H9 (cell line): ENCODE results near the gene OAS1. TPM values are rescaled to one million over a fixed set of nuclear protein-coding genes. Genes with fewer than 3 reads are reported as not detected.
"Not testable (repeated sequence)": the region's sequence is repeated elsewhere in the genome, so short reads cannot be mapped to it uniquely, and the experiment has no call there.

ENCODE experiments used
- DNase-seq: peaks from one replicate; pipeline ENCODE4 v3.0.0-alpha.2; 2017
- H2AFZ ChIP-seq: one replicate; pipeline ENCODE4 v1.6.1; 2013; ENCODE audit warnings: mild to moderate bottlenecking, low read length, control low read depth, moderate library complexity
- H2AK5ac ChIP-seq: 2 replicates; pipeline ENCODE4 v1.6.1; 2013; ENCODE audit warnings: low read length, control low read depth, mixed read lengths; ENCODE audit not compliant: insufficient read length
- H2BK120ac ChIP-seq: one replicate; pipeline ENCODE4 v1.6.1; 2013; ENCODE audit warnings: low read depth, mild to moderate bottlenecking, low read length, control low read depth, inconsistent platforms; ENCODE audit not compliant: poor library complexity, severe bottlenecking
- H2BK12ac ChIP-seq: 2 replicates; pipeline ENCODE4 v1.6.1; 2013; ENCODE audit warnings: low read length, control low read depth, mixed read lengths, low read depth; ENCODE audit not compliant: insufficient read length
- H2BK15ac ChIP-seq: 2 replicates; pipeline ENCODE4 v1.6.1; 2013; ENCODE audit warnings: low read depth, low read length, control low read depth
- H2BK20ac ChIP-seq: one replicate; pipeline ENCODE4 v1.6.1; 2013; ENCODE audit warnings: low read depth, mild to moderate bottlenecking, low read length, control low read depth, inconsistent platforms; ENCODE audit not compliant: poor library complexity, severe bottlenecking
- H2BK5ac ChIP-seq: 2 replicates; pipeline ENCODE4 v1.6.1; 2013; ENCODE audit warnings: low read length, control low read depth, mixed read lengths; ENCODE audit not compliant: insufficient read length
- H3K14ac ChIP-seq: 2 replicates; pipeline ENCODE4 v1.6.1; 2013; ENCODE audit warnings: low read length, control low read depth; ENCODE audit not compliant: insufficient read depth
- H3K18ac ChIP-seq: 2 replicates; pipeline ENCODE4 v1.6.1; 2013; ENCODE audit warnings: low read depth, mild to moderate bottlenecking, mixed read lengths, low read length, control low read depth; ENCODE audit not compliant: insufficient read length
- H3K23ac ChIP-seq: 2 replicates; pipeline ENCODE4 v1.6.1; 2013; ENCODE audit warnings: low read length, control low read depth, mixed read lengths, low read depth; ENCODE audit not compliant: insufficient read length
- H3K23me2 ChIP-seq: 2 replicates; pipeline ENCODE4 v1.6.1; 2013; ENCODE audit warnings: low read depth, mild to moderate bottlenecking, mixed read lengths, low read length, control low read depth; ENCODE audit not compliant: insufficient read length, poor library complexity, severe bottlenecking
- H3K27ac ChIP-seq: 2 replicates; pipeline ENCODE4 v1.5.1; 2013; ENCODE audit warnings: low read length, control low read depth, mixed read lengths, low read depth; ENCODE audit not compliant: insufficient read length
- H3K27me3 ChIP-seq: 2 replicates; pipeline ENCODE4 v1.6.1; 2013; ENCODE audit warnings: low read length, control low read depth, inconsistent platforms; ENCODE audit not compliant: insufficient read depth
- H3K4ac ChIP-seq: 2 replicates; pipeline ENCODE4 v1.6.1; 2013; ENCODE audit warnings: low read depth, mild to moderate bottlenecking, control low read depth, inconsistent platforms, low read length, moderate library complexity
- H3K4me1 ChIP-seq: 2 replicates; pipeline ENCODE4 v1.6.1; 2013; ENCODE audit warnings: low read length, control low read depth, inconsistent platforms; ENCODE audit not compliant: insufficient read depth
- H3K4me2 ChIP-seq: 2 replicates; pipeline ENCODE4 v1.6.1; 2013; ENCODE audit warnings: low read length, control low read depth, mixed read lengths; ENCODE audit not compliant: insufficient read length, insufficient read depth
- H3K56ac ChIP-seq: 2 replicates; pipeline ENCODE4 v1.6.1; 2013; ENCODE audit warnings: low read depth, mild to moderate bottlenecking, mixed read lengths, low read length, control low read depth; ENCODE audit not compliant: insufficient read length
- H3K79me1 ChIP-seq: 2 replicates; pipeline ENCODE4 v1.6.1; 2013; ENCODE audit warnings: low read depth, mild to moderate bottlenecking, moderate library complexity, low read length, control low read depth, inconsistent platforms; ENCODE audit not compliant: insufficient read depth, poor library complexity, severe bottlenecking
- H3K79me2 ChIP-seq: 2 replicates; pipeline ENCODE4 v1.6.1; 2013; ENCODE audit warnings: low read length, control low read depth, inconsistent platforms; ENCODE audit not compliant: insufficient read depth
- H3K9ac ChIP-seq: 2 replicates; pipeline ENCODE4 v1.6.1; 2013; ENCODE audit warnings: low read length, control low read depth, mixed read lengths; ENCODE audit not compliant: insufficient read length; ENCODE audit errors: extremely low read depth
- H3K9me3 ChIP-seq: one replicate; pipeline ENCODE4 v1.6.1; 2013; ENCODE audit warnings: low read depth, low read length, inconsistent platforms; ENCODE audit not compliant: control insufficient read depth
- H3T11ph ChIP-seq: one replicate; pipeline ENCODE4 v1.6.1; 2013; ENCODE audit warnings: mild to moderate bottlenecking, low read length, control low read depth, inconsistent platforms
- H4K20me1 ChIP-seq: one replicate; pipeline ENCODE4 v1.6.1; 2013; ENCODE audit not compliant: control insufficient read depth, insufficient read length, insufficient read depth
- H4K5ac ChIP-seq: 2 replicates; pipeline ENCODE4 v1.6.1; 2013; ENCODE audit warnings: low read depth, mild to moderate bottlenecking, mixed read lengths, low read length, control low read depth; ENCODE audit not compliant: insufficient read length
- H4K8ac ChIP-seq: replicated peaks from 2 replicates; pipeline ENCODE4 v1.6.1; 2013; ENCODE audit warnings: low read length, control low read depth, mixed read lengths, low read depth; ENCODE audit not compliant: insufficient read length
- H4K91ac ChIP-seq: 2 replicates; pipeline ENCODE4 v1.6.1; 2013; ENCODE audit warnings: low read depth, mild to moderate bottlenecking, moderate library complexity, mixed read lengths, low read length, control low read depth; ENCODE audit not compliant: insufficient read length
- H3K27ac Mint-ChIP-seq, 3 experiments: 2 replicates in 2 of 3; 3 replicates in 1 of 3; pipeline ENCODE4 v1.8.0; 2020 to 2021; ENCODE audit warnings: mixed read lengths in 3 of 3, mild to moderate bottlenecking in 1 of 3, moderate library complexity in 1 of 3
- H3K27me3 Mint-ChIP-seq: 2 replicates; pipeline ENCODE4 v1.8.0; 2021; ENCODE audit warnings: low read depth, mild to moderate bottlenecking, moderate library complexity, mixed read lengths
- H3K36me3 Mint-ChIP-seq, 3 experiments: 2 replicates in 2 of 3; 3 replicates in 1 of 3; pipeline ENCODE4 v1.8.0; 2020 to 2021; ENCODE audit warnings: low read depth in 3 of 3, mixed read lengths in 3 of 3; ENCODE audit not compliant: insufficient read depth in 1 of 3
- H3K4me1 Mint-ChIP-seq, 2 experiments: 2 replicates each; pipeline ENCODE4 v1.8.0; 2020; ENCODE audit warnings: mixed read lengths in 2 of 2
- H3K4me3 Mint-ChIP-seq, 2 experiments: 2 replicates in 1 of 2; 3 replicates in 1 of 2; pipeline ENCODE4 v1.8.0; 2020 to 2021; ENCODE audit warnings: mild to moderate bottlenecking in 2 of 2, mixed read lengths in 2 of 2, moderate library complexity in 1 of 2
- H3K9me3 Mint-ChIP-seq, 2 experiments: 2 replicates in 1 of 2; 3 replicates in 1 of 2; pipeline ENCODE4 v1.8.0; 2020; ENCODE audit warnings: mild to moderate bottlenecking in 2 of 2, mixed read lengths in 2 of 2, moderate library complexity in 1 of 2
- WGBS: extraction: QIAGEN DNeasy Blood & Tissue Kit; methylation state at CpG from one replicate; pipeline ENCODE4 v1.1.7; 2013; ENCODE audit warnings: missing lambda C conversion rate, low lambda C conversion rate, mixed read lengths; ENCODE audit not compliant: insufficient read length; ENCODE audit errors: extremely low coverage; 5-methylcytosine and 5-hydroxymethylcytosine counted together
- total RNA-seq: library from RNA; stranded (reverse); gene quantifications from 2 replicates; pipeline ENCODE4 v1.2.1, GENCODE V29; 2021
- TF ChIP-seq, protein P1 (sequence below): fragments of 200-600 bp; sonication (generic); conservative IDR thresholded peaks from 3 replicates; pipeline ENCODE4 v1.8.0; 2021; ENCODE audit warnings: antibody characterized with exemption, mild to moderate bottlenecking

The OAS1 gene
- total RNA-seq, 1 experiment from 2014 or later = not detected

DNA sequence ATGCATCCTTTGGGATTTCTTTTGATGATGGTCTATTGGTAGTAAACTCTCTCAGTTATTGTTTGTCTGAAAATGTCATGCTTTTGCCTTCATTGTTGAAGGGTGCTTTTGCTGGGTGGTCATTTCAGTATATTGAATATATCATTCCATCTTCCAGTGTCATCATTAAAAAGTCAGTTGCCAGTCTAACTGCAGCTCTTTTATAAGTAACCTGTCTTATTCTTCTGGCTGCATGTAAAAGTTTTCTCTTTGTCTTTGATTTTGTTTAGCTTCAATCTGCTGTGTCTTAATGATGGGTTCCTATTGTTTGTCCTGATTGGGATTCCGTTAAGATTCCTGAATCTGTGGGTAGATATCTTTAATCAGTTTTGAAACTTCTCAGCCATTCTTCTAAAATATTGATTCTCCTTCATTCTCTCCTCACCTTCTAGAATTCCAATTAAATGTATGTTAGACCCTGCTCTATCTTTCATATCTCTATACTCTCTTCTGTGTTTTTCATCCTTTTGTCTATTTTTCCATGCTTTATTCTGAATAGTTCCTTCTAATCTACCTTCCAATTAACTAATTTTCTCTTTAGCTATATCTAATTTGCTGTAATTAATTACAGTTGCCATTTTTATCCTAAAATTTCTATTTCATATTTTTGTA, 6.4 kb downstream of the OAS1 start:
- Histone ChIP-seq H3K9ac (no peak overlapping the region), H3K4me2 (no peak overlapping the region), H2BK5ac (no peak overlapping the region), H3K27me3 (no peaks in the 10 kb centered on the region), H2BK20ac (no peak overlapping the region), H3T11ph (no peak overlapping the region), H4K20me1 (no peaks in the 10 kb centered on the region), H4K91ac (no peak overlapping the region), H3K4me1 (no peaks in the 10 kb centered on the region), H2AK5ac (no peak overlapping the region), H2BK120ac (no peak overlapping the region), H3K23me2 (no peaks in the 10 kb centered on the region), H3K56ac (no peak overlapping the region), H3K9me3 (peaks cover 6% of the 10 kb centered on the region), H2BK15ac (no peak overlapping the region), H3K79me2 (no peaks in the 10 kb centered on the region), H2BK12ac (no peak overlapping the region), H3K4ac (no peak overlapping the region), H3K18ac (no peak overlapping the region), H3K27ac (no peak overlapping the region), H3K14ac (no peak overlapping the region), H3K79me1 (no peaks in the 10 kb centered on the region), H4K8ac (no peak overlapping the region), H3K23ac (no peak overlapping the region), H2AFZ (no peak overlapping the region), H4K5ac (no peak overlapping the region)
- peaks cover 0 to 12% (median 7%) of the 10 kb centered on the region in 3 experiments; a peak in 4 of 7 replicates for H3K36me3 Mint-ChIP-seq
- no peak for DNase-seq
- TF ChIP-seq, protein P1, sequence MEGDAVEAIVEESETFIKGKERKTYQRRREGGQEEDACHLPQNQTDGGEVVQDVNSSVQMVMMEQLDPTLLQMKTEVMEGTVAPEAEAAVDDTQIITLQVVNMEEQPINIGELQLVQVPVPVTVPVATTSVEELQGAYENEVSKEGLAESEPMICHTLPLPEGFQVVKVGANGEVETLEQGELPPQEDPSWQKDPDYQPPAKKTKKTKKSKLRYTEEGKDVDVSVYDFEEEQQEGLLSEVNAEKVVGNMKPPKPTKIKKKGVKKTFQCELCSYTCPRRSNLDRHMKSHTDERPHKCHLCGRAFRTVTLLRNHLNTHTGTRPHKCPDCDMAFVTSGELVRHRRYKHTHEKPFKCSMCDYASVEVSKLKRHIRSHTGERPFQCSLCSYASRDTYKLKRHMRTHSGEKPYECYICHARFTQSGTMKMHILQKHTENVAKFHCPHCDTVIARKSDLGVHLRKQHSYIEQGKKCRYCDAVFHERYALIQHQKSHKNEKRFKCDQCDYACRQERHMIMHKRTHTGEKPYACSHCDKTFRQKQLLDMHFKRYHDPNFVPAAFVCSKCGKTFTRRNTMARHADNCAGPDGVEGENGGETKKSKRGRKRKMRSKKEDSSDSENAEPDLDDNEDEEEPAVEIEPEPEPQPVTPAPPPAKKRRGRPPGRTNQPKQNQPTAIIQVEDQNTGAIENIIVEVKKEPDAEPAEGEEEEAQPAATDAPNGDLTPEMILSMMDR = no peak
- peaks cover 33% of the 10 kb centered on the region for H3K27me3 Mint-ChIP-seq
- no peak overlapping the region for H3K27ac Mint-ChIP-seq
- peaks cover 38 to 45% of the 10 kb centered on the region in 2 experiments for H3K9me3 Mint-ChIP-seq
- WGBS = no CpG with 5 or more reads among the region's 1 CpG
- H3K4me1 Mint-ChIP-seq = no peaks in the 10 kb centered on the region
- no peak overlapping the region for H3K4me3 Mint-ChIP-seq

DNA sequence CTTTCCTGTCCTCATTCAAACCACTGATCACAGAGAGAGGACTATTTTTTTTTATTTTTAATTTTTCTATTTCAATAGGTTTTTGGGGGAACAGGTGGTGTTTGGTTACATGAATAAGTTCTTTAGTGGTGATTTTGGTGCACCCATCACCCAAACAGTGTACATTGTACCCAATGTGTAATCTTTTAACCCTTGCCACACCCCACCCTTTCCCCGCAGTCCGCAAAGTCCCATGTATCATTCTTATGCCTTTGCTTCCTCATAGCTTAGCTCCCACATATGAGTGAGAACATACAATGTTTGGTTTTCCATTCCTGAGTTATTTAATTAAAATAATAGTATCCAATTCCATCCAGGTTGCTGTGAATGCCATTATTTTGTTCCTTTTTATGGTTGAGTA, 7.1 kb downstream of the OAS1 start:
- H2BK20ac ChIP-seq, H2AK5ac ChIP-seq, H3K18ac ChIP-seq, H3K27ac ChIP-seq, H3K27ac Mint-ChIP-seq, H3K4me3 Mint-ChIP-seq, H4K5ac ChIP-seq, H3K14ac ChIP-seq, H3K4ac ChIP-seq, H3K4me2 ChIP-seq, H3K4me1 Mint-ChIP-seq, H3K4me1 ChIP-seq, DNase-seq, H4K20me1 ChIP-seq, H3K9me3 ChIP-seq, H3K79me1 ChIP-seq, H2BK15ac ChIP-seq, H3K27me3 ChIP-seq, H3K56ac ChIP-seq, H3K79me2 ChIP-seq, H2BK5ac ChIP-seq, H2AFZ ChIP-seq, H3T11ph ChIP-seq, H4K91ac ChIP-seq, H2BK12ac ChIP-seq, H4K8ac ChIP-seq, H3K9ac ChIP-seq, H3K23ac ChIP-seq, H2BK120ac ChIP-seq, H3K23me2 ChIP-seq: not testable (repeated sequence)
- peaks cover 0 to 12% (median 7%) of the 10 kb centered on the region in 3 experiments; a peak in 4 of 7 replicates for H3K36me3 Mint-ChIP-seq
- no CpG with 5 or more reads among the region's 2 CpGs for WGBS
- peaks cover 38 to 45% of the 10 kb centered on the region in 2 experiments for H3K9me3 Mint-ChIP-seq
- peaks cover 32% of the 10 kb centered on the region for H3K27me3 Mint-ChIP-seq
